GM12892 (cell line): ENCODE results near the gene PLSCR4.
"Not testable (repeated sequence)": the region's sequence is repeated elsewhere in the genome, so short reads cannot be mapped to it uniquely, and the experiment has no call there.

Experiments
- DNase-seq: peaks from one replicate; pipeline ENCODE4 v3.0.0; 2011; ENCODE audit not compliant: insufficient read length
- FAIRE-seq: peaks from 2 replicates; lab custom pipeline; 2011; peaks lifted over from hg19 to GRCh38; lab: Jason Lieb, UNC
- POLR2A ChIP-seq: IDR thresholded peaks from 2 replicates; pipeline ENCODE4 v1.6.1; 2011; ENCODE audit warnings: low read depth, low read length, control low read depth
- POLR2AphosphoS5 ChIP-seq: IDR thresholded peaks from 2 replicates; pipeline ENCODE4 v1.6.1; 2011; ENCODE audit warnings: low read depth, low read length, control low read depth
- TAF1 ChIP-seq: IDR thresholded peaks from 2 replicates; pipeline ENCODE4 v1.6.1; 2011; ENCODE audit warnings: low read depth, mild to moderate bottlenecking, control low read depth, low read length, borderline replicate concordance

The PLSCR4 gene

DNA sequence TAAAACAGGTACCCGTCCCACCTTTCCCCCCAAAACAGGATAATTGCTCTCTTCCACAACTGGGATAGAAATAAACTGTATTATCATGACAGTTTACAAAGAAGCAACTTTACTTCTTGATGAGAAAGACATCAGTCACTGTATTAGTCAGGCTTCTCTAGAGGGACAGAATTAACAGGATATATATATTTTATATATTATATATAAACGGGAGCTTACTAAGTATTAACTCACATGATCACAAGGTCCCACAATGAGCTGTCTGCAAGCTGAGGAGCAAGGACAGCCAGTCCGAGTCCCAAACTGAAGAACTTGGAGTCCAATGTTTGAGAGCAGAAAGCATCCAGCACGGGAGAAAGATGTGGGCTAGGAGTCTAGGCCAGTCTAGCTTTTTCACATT lies 18.4 kb upstream of the PLSCR4 start:
- DNase-seq: no peak
- no peak for TF ChIP-seq POLR2AphosphoS5
- no peak for TF ChIP-seq TAF1
- no peak for TF ChIP-seq POLR2A
- no peak for FAIRE-seq

DNA sequence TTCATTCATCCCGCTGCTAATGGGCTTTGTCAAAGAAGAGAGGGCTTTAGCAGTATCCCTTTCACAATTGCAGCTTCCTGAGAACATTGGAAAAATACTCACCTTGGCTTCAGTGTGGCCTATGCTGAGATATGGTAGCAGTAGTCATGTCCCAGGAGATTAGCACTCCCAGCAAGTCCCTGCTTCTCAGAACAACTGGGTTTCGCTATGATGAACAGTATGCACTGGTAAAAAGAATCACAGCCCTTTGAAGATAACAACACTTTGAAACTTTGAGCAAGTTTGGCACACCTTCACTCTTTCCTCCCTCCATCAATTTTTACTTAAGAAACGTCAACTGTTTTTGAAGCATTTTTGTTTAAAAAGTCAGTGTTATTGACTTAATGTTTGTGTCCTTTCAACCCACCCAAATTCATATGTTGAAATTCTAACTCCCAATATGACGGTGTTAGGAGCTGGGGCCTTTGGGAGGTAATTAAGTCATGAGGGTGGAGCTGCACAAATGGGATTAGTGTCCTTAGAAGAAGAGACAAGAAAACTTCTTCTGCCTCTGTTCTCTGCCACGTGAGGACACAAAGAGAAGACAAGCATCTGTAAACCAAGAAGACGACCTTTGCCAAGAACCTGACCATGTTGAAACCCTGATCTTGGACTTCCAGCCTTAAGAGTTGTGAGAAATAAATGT lies 17.8 kb upstream of the PLSCR4 start:
- TF ChIP-seq TAF1 (no peak), POLR2A (no peak), POLR2AphosphoS5 (no peak)
- DNase-seq: no peak
- FAIRE-seq: no peak

- TF ChIP-seq POLR2A (no peak), TAF1 (no peak), POLR2AphosphoS5 (no peak)
- FAIRE-seq: no peak
- no peak for DNase-seq
Observed at GRCh38 chr3:146265720-146266119, 14.8 kb upstream of the PLSCR4 start.

GRCh38 chr3:146262371-146263110 lies 11.6 kb upstream of the PLSCR4 start:
- DNase-seq: no peak
- no peak for FAIRE-seq
- TF ChIP-seq TAF1 (no peak), POLR2AphosphoS5 (no peak), POLR2A (no peak)

- no peak for DNase-seq
- TF ChIP-seq POLR2AphosphoS5 (no peak), POLR2A (no peak), TAF1 (no peak)
- FAIRE-seq: no peak
Observed at GRCh38 chr3:146259880-146260589, 9.1 kb upstream of the PLSCR4 start.

GRCh38 chr3:146256851-146257486 lies 6.1 kb upstream of the PLSCR4 start:
- FAIRE-seq (no peak), DNase-seq (no peak)
- TF ChIP-seq POLR2A (no peak), TAF1 (no peak), POLR2AphosphoS5 (no peak)

GRCh38 chr3:146252445-146252844 lies 1.5 kb upstream of the PLSCR4 start:
- FAIRE-seq, DNase-seq: not testable (repeated sequence)

DNA sequence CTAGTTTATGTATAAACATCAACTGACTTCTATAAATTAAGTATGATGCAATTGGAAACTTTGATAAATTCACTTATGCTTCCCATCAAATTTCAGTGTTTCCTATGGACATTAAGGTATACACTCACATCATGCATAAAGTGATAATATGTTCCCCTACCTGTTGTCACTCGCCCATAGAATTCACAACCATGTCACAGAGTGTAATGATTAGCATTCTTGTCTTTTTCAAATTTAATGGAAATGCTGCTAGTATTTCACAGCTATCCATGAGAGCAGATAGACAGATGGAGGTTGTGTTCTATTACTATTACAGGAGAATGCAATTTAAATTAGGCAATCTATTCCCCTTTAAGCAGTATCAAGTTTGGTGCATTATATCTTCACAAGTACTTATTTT lies 984 bp downstream of the PLSCR4 start:
- DNase-seq (no peak), FAIRE-seq (no peak)
- no peak for TF ChIP-seq POLR2A
- no peak for TF ChIP-seq POLR2AphosphoS5
- TF ChIP-seq TAF1: no peak

GRCh38 chr3:146247911-146248310 lies 3.0 kb downstream of the PLSCR4 start:
- no peak for FAIRE-seq
- no peak for DNase-seq
- TF ChIP-seq POLR2AphosphoS5: no peak
- TF ChIP-seq TAF1: no peak
- no peak for TF ChIP-seq POLR2A

GRCh38 chr3:146246526-146246925 lies 4.4 kb downstream of the PLSCR4 start:
- DNase-seq (no peak), FAIRE-seq (no peak)
- TF ChIP-seq TAF1 (no peak), POLR2AphosphoS5 (no peak), POLR2A (no peak)

DNA sequence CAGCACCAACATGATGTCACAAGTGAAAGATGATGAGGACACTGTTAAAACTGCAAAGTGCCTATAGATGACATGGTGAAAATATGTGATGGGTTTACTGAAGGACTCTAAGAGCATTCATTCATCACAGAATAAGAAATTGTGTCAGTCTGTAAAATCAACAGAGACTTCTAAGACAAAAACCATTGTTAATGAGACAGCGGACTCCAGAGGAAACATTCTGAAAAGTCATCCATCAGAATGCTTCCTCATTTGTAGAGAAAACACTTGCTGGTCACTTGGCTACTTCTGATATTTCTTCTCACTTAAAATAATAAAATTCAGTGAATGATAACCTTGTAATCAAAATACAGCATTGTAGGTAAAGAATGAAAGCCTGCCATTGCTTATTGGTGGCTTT lies 7.3 kb downstream of the PLSCR4 start:
- TF ChIP-seq POLR2A (no peak), TAF1 (no peak), POLR2AphosphoS5 (no peak)
- no peak for DNase-seq
- no peak for FAIRE-seq
